ENCODE measurements around the gene JAKMIP2. TPM values are rescaled to one million over a fixed set of nuclear protein-coding genes. Genes with fewer than 3 reads are reported as not detected.

The JAKMIP2 gene
- total and polyA plus RNA-seq, 2 donors (not counting 3 experiments of a cell fraction or from before 2014, with no cell fraction given), result not detected

DNA sequence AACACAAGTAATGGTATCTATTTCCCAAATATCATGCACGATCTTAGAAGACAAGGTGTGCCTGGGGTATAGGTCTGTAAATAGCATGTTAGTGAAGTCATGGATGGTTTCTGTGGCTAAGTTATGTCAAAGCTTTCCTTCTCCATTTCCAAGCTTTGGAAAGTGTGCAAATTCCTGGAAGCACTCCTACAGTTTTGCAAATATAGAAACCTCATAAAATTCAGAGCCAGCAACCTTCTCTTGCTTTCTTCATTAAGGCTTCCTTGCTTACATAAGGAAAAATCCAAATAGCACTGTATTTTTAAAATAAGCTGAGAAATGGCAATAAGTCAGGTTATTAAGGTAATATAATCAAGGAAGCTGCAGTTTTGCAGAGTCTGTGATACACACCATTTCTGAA is 138.1 kb downstream of the JAKMIP2 start:
- Histone ChIP-seq H3K4me3 (replicated peaks in 1 of 3; ENCODE audit: insufficient read depth in 1 of 3, low read depth in 1 of 3, low read length in 3 of 3) (no peak overlapping the region), H2AFZ (ENCODE audit: low read depth, low read length) (no peak overlapping the region), H3K36me3 (ENCODE audit: control insufficient read depth in 2 of 2, extremely low read depth in 1 of 2, insufficient read depth in 2 of 2, low read length in 2 of 2) (no peaks in the 10 kb centered on the region), H3K27me3 (ENCODE audit: control insufficient read depth in 2 of 2, insufficient read depth in 2 of 2, low read length in 2 of 2) (peaks cover 0 to 4% of the 10 kb centered on the region in 2 experiments), H3K9me1 (replicated peaks; ENCODE audit: control insufficient read depth, extremely low read depth, insufficient read depth, low read length) (no peaks in the 10 kb centered on the region), H3K9me3 (replicated peaks; ENCODE audit: control insufficient read depth, insufficient read depth, low read length) (no peaks in the 10 kb centered on the region), H3K79me2 (ENCODE audit: control insufficient read depth, insufficient read depth, low read length) (no peaks in the 10 kb centered on the region), H3K27ac (ENCODE audit: insufficient read depth, low read depth, low read length) (no peak overlapping the region), H3K4me2 (ENCODE audit: insufficient read depth, low read length) (no peak overlapping the region), H3K4me1 (ENCODE audit: control insufficient read depth, extremely low read depth, insufficient read depth, low read length) (no peaks in the 10 kb centered on the region), H4K20me1 (replicated peaks; ENCODE audit: control insufficient read depth, extremely low read depth, insufficient read depth, low read length) (no peaks in the 10 kb centered on the region), H3K9ac (replicated peaks; ENCODE audit: extremely low read depth, insufficient read depth, low read length) (no peak overlapping the region)
- ChIA-PET POLR2A (no interaction called here), CTCF (interaction anchor here (1.5 kb wide), 1 partner anchor 8 kb away, joined by 3 read pairs; no protein-coding TSS in a partner anchor)
- TF ChIP-seq FOS (IDR thresholded peaks at IDR 0.05; ENCODE audit: borderline replicate concordance, insufficient read depth, low read length) (no peak), MYC (IDR thresholded peaks at IDR 0.05; ENCODE audit: low read depth, low read length) (no peak)
- intact Hi-C loops (cut with micrococcal nuclease) (no loop called here), dilution Hi-C loops (cut with MboI; ENCODE audit: extremely low pct_ligation_motif_present, low sequenced_read_pairs) (no loop called here)
- FAIRE-seq, result no peak
- BruUV-seq (replicated peaks), result no TSS peak
- DNase-seq (ENCODE audit: low read depth, low spot score), result no peak

DNA sequence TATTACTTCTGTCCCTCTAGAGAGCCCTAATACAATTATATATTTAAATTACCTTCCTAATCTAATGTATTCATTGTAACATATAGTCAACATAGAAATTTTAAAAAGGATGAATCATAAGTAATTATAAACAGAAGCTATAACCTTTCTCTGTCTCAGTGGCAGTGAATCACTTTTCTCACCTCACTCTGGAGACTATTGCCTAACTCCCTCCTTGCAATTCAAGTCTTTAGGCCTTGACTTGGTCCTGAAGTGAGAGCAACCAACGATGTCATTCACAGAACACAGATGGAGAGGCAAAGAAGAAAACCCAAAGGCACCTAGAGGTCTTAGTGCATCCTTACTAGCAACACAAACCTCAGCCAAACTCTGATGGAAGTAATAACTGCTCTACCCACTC is 139.4 kb downstream of the JAKMIP2 start:
- H3K4me2 ChIP-seq (ENCODE audit: insufficient read depth, low read length), result no peak overlapping the region
- TF ChIP-seq, protein P1, sequence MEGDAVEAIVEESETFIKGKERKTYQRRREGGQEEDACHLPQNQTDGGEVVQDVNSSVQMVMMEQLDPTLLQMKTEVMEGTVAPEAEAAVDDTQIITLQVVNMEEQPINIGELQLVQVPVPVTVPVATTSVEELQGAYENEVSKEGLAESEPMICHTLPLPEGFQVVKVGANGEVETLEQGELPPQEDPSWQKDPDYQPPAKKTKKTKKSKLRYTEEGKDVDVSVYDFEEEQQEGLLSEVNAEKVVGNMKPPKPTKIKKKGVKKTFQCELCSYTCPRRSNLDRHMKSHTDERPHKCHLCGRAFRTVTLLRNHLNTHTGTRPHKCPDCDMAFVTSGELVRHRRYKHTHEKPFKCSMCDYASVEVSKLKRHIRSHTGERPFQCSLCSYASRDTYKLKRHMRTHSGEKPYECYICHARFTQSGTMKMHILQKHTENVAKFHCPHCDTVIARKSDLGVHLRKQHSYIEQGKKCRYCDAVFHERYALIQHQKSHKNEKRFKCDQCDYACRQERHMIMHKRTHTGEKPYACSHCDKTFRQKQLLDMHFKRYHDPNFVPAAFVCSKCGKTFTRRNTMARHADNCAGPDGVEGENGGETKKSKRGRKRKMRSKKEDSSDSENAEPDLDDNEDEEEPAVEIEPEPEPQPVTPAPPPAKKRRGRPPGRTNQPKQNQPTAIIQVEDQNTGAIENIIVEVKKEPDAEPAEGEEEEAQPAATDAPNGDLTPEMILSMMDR (IDR thresholded peaks at IDR 0.05; ENCODE audit: extremely low read depth in 1 of 2, insufficient read depth in 1 of 2, low read depth in 1 of 2, low read length in 2 of 2), result no peak
- TF ChIP-seq POLR2A (IDR thresholded peaks at IDR 0.05; ENCODE audit: low read depth, low read length) (no peak), JUN (IDR thresholded peaks at IDR 0.05; ENCODE audit: borderline replicate concordance, insufficient read depth, insufficient read length, low read depth) (no peak), EZH2 (IDR thresholded peaks at IDR 0.05; ENCODE audit: borderline replicate concordance, low read depth, low read length, severe bottlenecking) (no peak), GATA2 (IDR thresholded peaks at IDR 0.05; ENCODE audit: insufficient read depth, insufficient read length, low read depth, low read length) (no peak), POLR2AphosphoS5 (IDR thresholded peaks at IDR 0.05; ENCODE audit: insufficient read depth, low read depth, low read length) (no peak), MAX (IDR thresholded peaks at IDR 0.05; ENCODE audit: insufficient read depth, insufficient read length) (no peak), FOS (IDR thresholded peaks at IDR 0.05; ENCODE audit: borderline replicate concordance, insufficient read depth, low read length) (no peak), MYC (IDR thresholded peaks at IDR 0.05; ENCODE audit: low read depth, low read length) (no peak)
- DNase-seq (ENCODE audit: low read depth, low spot score), result no peak
- H3K4me1 ChIP-seq (ENCODE audit: control insufficient read depth, extremely low read depth, insufficient read depth, low read length), result no peaks in the 10 kb centered on the region
- H3K9me3 ChIP-seq (replicated peaks; ENCODE audit: control insufficient read depth, insufficient read depth, low read length), result no peaks in the 10 kb centered on the region
- H3K27ac ChIP-seq (ENCODE audit: insufficient read depth, low read depth, low read length), result no peak overlapping the region
- H3K9ac ChIP-seq (replicated peaks; ENCODE audit: extremely low read depth, insufficient read depth, low read length), result no peak overlapping the region
- ChIA-PET CTCF (interaction anchor here (1.5 kb wide), 1 partner anchor 9 kb away, joined by 3 read pairs; no protein-coding TSS in a partner anchor), POLR2A (no interaction called here)
- no peak overlapping the region for H3K4me3 ChIP-seq (replicated peaks in 1 of 3; ENCODE audit: insufficient read depth in 1 of 3, low read depth in 1 of 3, low read length in 3 of 3)
- no TSS peak for BruUV-seq (replicated peaks)
- H3K27me3 ChIP-seq (ENCODE audit: control insufficient read depth in 2 of 2, insufficient read depth in 2 of 2, low read length in 2 of 2), result peaks cover 0 to 4% of the 10 kb centered on the region in 2 experiments
- no peaks in the 10 kb centered on the region for H4K20me1 ChIP-seq (replicated peaks; ENCODE audit: control insufficient read depth, extremely low read depth, insufficient read depth, low read length)
- no peak for FAIRE-seq
- intact Hi-C loops (cut with micrococcal nuclease) (no loop called here), dilution Hi-C loops (cut with MboI; ENCODE audit: extremely low pct_ligation_motif_present, low sequenced_read_pairs) (no loop called here)
- no peaks in the 10 kb centered on the region for H3K9me1 ChIP-seq (replicated peaks; ENCODE audit: control insufficient read depth, extremely low read depth, insufficient read depth, low read length)
- H3K79me2 ChIP-seq (ENCODE audit: control insufficient read depth, insufficient read depth, low read length), result no peaks in the 10 kb centered on the region
- H2AFZ ChIP-seq (ENCODE audit: low read depth, low read length), result no peak overlapping the region
- H3K36me3 ChIP-seq (ENCODE audit: control insufficient read depth in 2 of 2, extremely low read depth in 1 of 2, insufficient read depth in 2 of 2, low read length in 2 of 2), result no peaks in the 10 kb centered on the region
